Spleen (tissue), 11 donors: ENCODE results near the gene RAD51C. TPM values are rescaled to one million over a fixed set of nuclear protein-coding genes. Genes with fewer than 3 reads are reported as not detected.

Source experiments
- DNase-seq: peaks from one replicate; pipeline ENCODE4 v3.0.0-alpha.2; 2020
- H3K27ac ChIP-seq, 8 donors: fragments of 200-600 bp; sonication (generic) in 7 of 8; 1 replicate in 4 of 8; 2 replicates in 4 of 8; pipeline versions ENCODE4 v1.5.0 to v1.8.0; 2016 to 2021; ENCODE audit warnings: inconsistent platforms in 4 of 8, mild to moderate bottlenecking in 4 of 8, moderate library complexity in 1 of 8
- H3K27me3 ChIP-seq, 7 donors: fragments of 200-600 bp; sonication (generic) in 6 of 7; replicated peaks in 1 of 7; 1 replicate in 4 of 7; 2 replicates in 3 of 7; pipeline versions ENCODE4 v1.5.0 to v1.8.0; 2016 to 2021; ENCODE audit warnings: inconsistent platforms in 3 of 7, mild to moderate bottlenecking in 1 of 7
- H3K36me3 ChIP-seq, 6 donors: fragments of 200-600 bp; sonication (generic) in 5 of 6; 1 replicate in 4 of 6; 2 replicates in 2 of 6; pipeline versions ENCODE4 v1.5.0 to v1.8.0; 2016 to 2021; ENCODE audit warnings: inconsistent platforms in 2 of 6
- H3K4me1 ChIP-seq, 6 donors: fragments of 200-600 bp; sonication (generic) in 5 of 6; 1 replicate in 3 of 6; 2 replicates in 3 of 6; pipeline versions ENCODE4 v1.5.0 to v1.8.0; 2016 to 2021; ENCODE audit warnings: inconsistent platforms in 3 of 6
- H3K4me3 ChIP-seq, 8 donors: fragments of 200-600 bp; sonication (generic) in 7 of 8; 1 replicate in 4 of 8; 2 replicates in 4 of 8; pipeline versions ENCODE4 v1.5.0 to v1.8.0; 2016 to 2021; ENCODE audit warnings: inconsistent platforms in 4 of 8, mild to moderate bottlenecking in 4 of 8, moderate library complexity in 2 of 8
- H3K9me3 ChIP-seq, 8 donors: fragments of 200-600 bp; sonication (generic) in 7 of 8; 1 replicate in 4 of 8; 2 replicates in 4 of 8; pipeline versions ENCODE4 v1.5.0 to v1.8.0; 2016 to 2021; ENCODE audit warnings: inconsistent platforms in 4 of 8
- POLR2A ChIP-seq, 3 donors: fragments of 450-650 bp; IDR thresholded peaks; one replicate each; pipeline ENCODE4 v1.5.1; 2017; ENCODE audit warnings: antibody characterized with exemption in 3 of 3, mild to moderate bottlenecking in 1 of 3
- POLR2AphosphoS5 ChIP-seq, 3 donors: sonication (generic); formaldehyde crosslinking; IDR thresholded peaks; one replicate each; pipeline ENCODE4 v1.5.1; 2017; ENCODE audit warnings: antibody characterized with exemption in 3 of 3
- WGBS, 5 donors: extraction: QIAGEN DNeasy Blood & Tissue Kit in 3 of 5; methylation state at CpG; one replicate each; pipeline versions ENCODE4 v1.1.5 to v1.1.7; 2013 to 2018; 5-methylcytosine and 5-hydroxymethylcytosine counted together
- intact Hi-C: fragments of 100-400 bp; cut with DNase I; formaldehyde crosslinking; loops from one replicate; pipeline ENCODE4 v1.15.0; 2023; ENCODE audit warnings: low total_unique reads
- polyA plus RNA-seq, 3 donors: library from polyadenylated mRNA; stranded (reverse); fragments of 200-250 nt; gene quantifications; one replicate each; pipeline ENCODE4 v1.2.1, GENCODE V29; 2013
- total RNA-seq, 7 donors: library from RNA; depleted of rRNA in 3 of 7; stranded (reverse); fragments of >200 nt in 3 of 7; fragmentation: NEBNext Ultra II Directional in 4 of 7; extraction: Animal tissue kit (Norgen Biotek cat#: 25700) in 4 of 7; gene quantifications; one replicate each; pipeline versions ENCODE4 v1.1.0 to v1.2.1, GENCODE V29; 2016 to 2021
- TF ChIP-seq, protein P1 (sequence below), 11 experiments: fragments of 200-600 bp in 7 of 11; fragments of 450-650 bp in 4 of 11; sonication (generic) in 4 of 11; IDR thresholded peaks in 8 of 11; conservative IDR thresholded peaks in 3 of 11; 1 replicate in 7 of 11; 2 replicates in 4 of 11; pipeline versions ENCODE4 v1.4.0 to v1.8.0; 2016 to 2021; ENCODE audit warnings: antibody characterized with exemption in 11 of 11, inconsistent platforms in 4 of 11, mild to moderate bottlenecking in 1 of 11
- donor health status: healthy with polysubstance abuse.
- donor health status: DM: no; HTN: no; CAD: no; lungs with moderate emphysema.
- donor health status: DM: no; HTN: no; CAD: no.
- donor health status: Bipolar disorder and iron deficiency.
- donor health status: healthy.
- donor health status: DM: no; HTN: no; CAD: no.
- donor health status: DM: yes; HTN: yes; CAD: no.

The RAD51C gene
- total and polyA plus RNA-seq, 10 donors: 19.6 to 28.5 (median 23.5) TPM

DNA sequence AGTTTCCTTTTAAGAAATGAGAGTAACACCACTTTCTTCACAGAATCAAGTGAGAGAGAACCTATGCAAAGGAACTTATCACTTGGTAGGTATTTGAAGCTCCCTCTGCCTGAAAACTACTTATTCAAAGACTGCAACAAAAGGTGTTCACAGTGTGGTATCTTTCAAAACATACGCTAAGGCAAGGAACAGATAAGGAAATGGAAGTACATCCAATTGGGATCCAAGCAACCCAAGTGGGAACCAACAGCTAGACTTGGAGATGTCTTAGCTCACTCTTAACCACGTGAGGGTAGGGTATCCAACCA is 62.8 kb downstream of the RAD51C start:
- Histone ChIP-seq H3K27me3 (peaks cover 0 to 66% (median 47%) of the 10 kb centered on the region in 7 donors), H3K4me1 (peaks cover 3 to 25% (median 21%) of the 10 kb centered on the region in 6 donors), H3K36me3 (no peaks in the 10 kb centered on the region), H3K9me3 (no peaks in the 10 kb centered on the region), H3K27ac (no peak overlapping the region), H3K4me3 (peak overlapping the region; percentile 35 to 76 (median 60))
- TF ChIP-seq, protein P1, sequence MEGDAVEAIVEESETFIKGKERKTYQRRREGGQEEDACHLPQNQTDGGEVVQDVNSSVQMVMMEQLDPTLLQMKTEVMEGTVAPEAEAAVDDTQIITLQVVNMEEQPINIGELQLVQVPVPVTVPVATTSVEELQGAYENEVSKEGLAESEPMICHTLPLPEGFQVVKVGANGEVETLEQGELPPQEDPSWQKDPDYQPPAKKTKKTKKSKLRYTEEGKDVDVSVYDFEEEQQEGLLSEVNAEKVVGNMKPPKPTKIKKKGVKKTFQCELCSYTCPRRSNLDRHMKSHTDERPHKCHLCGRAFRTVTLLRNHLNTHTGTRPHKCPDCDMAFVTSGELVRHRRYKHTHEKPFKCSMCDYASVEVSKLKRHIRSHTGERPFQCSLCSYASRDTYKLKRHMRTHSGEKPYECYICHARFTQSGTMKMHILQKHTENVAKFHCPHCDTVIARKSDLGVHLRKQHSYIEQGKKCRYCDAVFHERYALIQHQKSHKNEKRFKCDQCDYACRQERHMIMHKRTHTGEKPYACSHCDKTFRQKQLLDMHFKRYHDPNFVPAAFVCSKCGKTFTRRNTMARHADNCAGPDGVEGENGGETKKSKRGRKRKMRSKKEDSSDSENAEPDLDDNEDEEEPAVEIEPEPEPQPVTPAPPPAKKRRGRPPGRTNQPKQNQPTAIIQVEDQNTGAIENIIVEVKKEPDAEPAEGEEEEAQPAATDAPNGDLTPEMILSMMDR (IDR thresholded peaks at IDR 0.05 in 8 of 11, conservative IDR thresholded peaks at IDR 0.05 in 3 of 11): no peak
- TF ChIP-seq POLR2AphosphoS5 (IDR thresholded peaks at IDR 0.05) (no peak), POLR2A (IDR thresholded peaks at IDR 0.05) (no peak)
- intact Hi-C loops: no loop called here
- WGBS, 5 donors: 29 to 47% (median 39%) methylated on average over 2 of the region's 2 CpGs
- DNase-seq: no peak

DNA sequence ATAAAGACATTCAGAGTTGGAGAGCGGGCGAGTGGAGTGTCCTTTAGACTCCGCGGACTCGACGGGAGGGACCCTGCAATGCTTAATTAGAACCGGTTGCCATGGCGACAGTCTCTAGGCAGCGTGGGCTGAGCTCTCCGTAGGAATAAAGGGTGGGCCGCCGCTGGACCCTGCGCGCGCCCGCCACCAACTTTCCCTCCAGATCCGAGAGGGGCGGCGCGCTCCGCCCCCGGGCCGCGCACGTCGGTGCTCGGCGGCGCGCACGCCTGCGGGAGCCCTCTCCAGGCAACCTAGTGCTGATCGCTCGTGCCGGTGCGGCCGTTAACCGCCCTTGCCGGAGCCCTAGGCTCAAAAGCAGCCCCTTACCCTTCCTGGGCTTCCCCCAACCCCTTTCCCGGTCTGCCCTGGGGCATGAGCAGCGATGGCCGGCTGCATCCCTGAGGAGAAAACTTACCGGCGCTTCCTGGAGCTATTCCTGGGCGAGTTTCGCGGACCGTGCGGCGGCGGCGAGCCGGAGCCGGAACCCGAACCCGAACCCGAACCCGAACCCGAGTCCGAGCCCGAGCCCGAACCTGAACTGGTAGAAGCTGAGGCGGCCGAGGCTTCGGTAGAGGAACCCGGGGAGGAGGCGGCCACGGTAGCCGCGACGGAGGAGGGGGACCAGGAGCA is 63.3 kb downstream of the RAD51C start, which contains the start of gene PPM1E:
PPM1E (plus strand) TSS at position 278 of the 669 bp plus-strand sequence.
- Histone ChIP-seq H3K36me3 (no peaks in the 10 kb centered on the region), H3K4me1 (peaks cover 3 to 25% (median 21%) of the 10 kb centered on the region in 6 donors), H3K27me3 (peaks cover 0 to 71% (median 52%) of the 10 kb centered on the region in 7 donors), H3K4me3 (peak within 1 kb of the TSS; percentile 35 to 76 (median 60)), H3K9me3 (no peaks in the 10 kb centered on the region), H3K27ac (no peak within 1 kb of the TSS)
- intact Hi-C loops: no loop called here
- peak; percentile 86 for DNase-seq
- TF ChIP-seq, protein P1 (IDR thresholded peaks at IDR 0.05 in 8 of 11, conservative IDR thresholded peaks at IDR 0.05 in 3 of 11): no peak
- TF ChIP-seq POLR2A (IDR thresholded peaks at IDR 0.05) (no peak), POLR2AphosphoS5 (IDR thresholded peaks at IDR 0.05) (peak in 1 of 3 donors; percentile 28)
- 1 to 5% (median 2%) methylated on average over 35 to 71 of the region's 71 CpGs for WGBS, 5 donors

DNA sequence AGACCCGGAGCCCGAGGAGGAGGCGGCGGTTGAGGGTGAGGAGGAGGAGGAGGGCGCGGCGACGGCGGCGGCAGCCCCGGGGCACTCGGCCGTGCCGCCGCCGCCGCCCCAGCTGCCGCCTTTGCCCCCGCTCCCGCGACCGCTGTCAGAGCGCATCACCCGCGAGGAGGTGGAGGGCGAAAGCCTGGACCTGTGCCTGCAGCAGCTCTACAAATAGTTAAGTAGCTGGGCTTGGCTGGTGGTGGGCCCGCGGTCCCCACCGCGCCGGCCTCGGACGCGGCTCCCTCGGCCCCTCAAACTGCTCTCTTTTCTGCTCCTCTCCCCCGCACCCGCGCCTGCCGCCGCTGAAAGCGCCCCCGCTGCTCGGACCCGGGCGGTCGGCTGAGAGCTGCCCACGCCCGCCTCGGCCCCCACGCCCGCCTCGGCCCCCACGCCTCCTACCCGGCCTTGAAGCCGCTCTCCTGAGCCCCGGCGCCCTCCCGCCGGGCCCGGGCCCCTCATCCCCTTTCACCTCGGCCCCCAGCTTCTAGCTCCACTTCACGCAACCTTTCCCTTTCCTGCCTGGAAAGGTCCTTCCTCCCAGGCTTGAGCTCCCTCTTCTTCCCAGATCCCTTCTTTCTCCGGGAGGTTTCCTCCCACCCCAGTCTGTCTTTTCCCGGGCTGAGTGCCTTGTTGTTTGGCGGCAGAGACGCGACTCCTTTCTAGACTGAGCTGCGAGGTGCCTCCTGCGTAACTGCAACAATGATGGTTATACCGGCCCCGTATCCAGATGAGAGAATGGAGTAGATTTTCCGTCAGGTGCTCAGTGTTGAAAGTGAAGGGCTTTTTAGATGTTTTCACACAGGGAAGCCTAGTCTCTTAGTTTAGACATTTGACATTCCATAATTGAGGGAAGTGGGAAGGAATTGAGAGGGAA is 64.1 kb downstream of the RAD51C start:
- TF ChIP-seq POLR2A (IDR thresholded peaks at IDR 0.05) (no peak), POLR2AphosphoS5 (IDR thresholded peaks at IDR 0.05) (no peak)
- TF ChIP-seq, protein P1 (IDR thresholded peaks at IDR 0.05 in 8 of 11, conservative IDR thresholded peaks at IDR 0.05 in 3 of 11): no peak
- H3K27me3 ChIP-seq: peaks cover 0 to 79% (median 53%) of the 10 kb centered on the region in 7 donors
- H3K9me3 ChIP-seq: no peaks in the 10 kb centered on the region
- DNase-seq: no peak
- H3K4me3 ChIP-seq: peak overlapping the region; percentile 35 to 76 (median 60)
- WGBS, 5 donors: 1 to 3% (median 1%) methylated on average over 30 to 72 of the region's 72 CpGs
- no peaks in the 10 kb centered on the region for H3K36me3 ChIP-seq
- intact Hi-C loops: no loop called here
- no peak overlapping the region for H3K27ac ChIP-seq
- peaks cover 3 to 25% (median 21%) of the 10 kb centered on the region in 6 donors for H3K4me1 ChIP-seq
